HG02885 (cell line): ENCODE measurements around the gene NMUR1.

Experiments used
- ATAC-seq: cut with Tn5 transposase; IDR thresholded peaks from one replicate; pipeline ENCODE4 v1.9.1; 2021; ENCODE audit warnings: mild to moderate bottlenecking; ENCODE audit not compliant: unreplicated experiment, poor library complexity

The NMUR1 gene

GRCh38 chr2:231494669-231495068 is 35.6 kb downstream of the NMUR1 start:
- ATAC-seq: no peak

- no peak for ATAC-seq
These were observed 39.4 kb downstream of the NMUR1 start for GRCh38 chr2:231490801-231491200.

- ATAC-seq: no peak
These were observed 40.3 kb downstream of the NMUR1 start for GRCh38 chr2:231489990-231490389.

GRCh38 chr2:231488331-231488730 is 41.9 kb downstream of the NMUR1 start:
- no peak for ATAC-seq

- no peak for ATAC-seq
These were observed 43.2 kb downstream of the NMUR1 start for GRCh38 chr2:231486851-231487596.

GRCh38 chr2:231483398-231484329 is 46.6 kb downstream of the NMUR1 start:
- no peak for ATAC-seq

- no peak for ATAC-seq
These were observed 47.3 kb downstream of the NMUR1 start for GRCh38 chr2:231482806-231483391.

GRCh38 chr2:231480781-231481180 is 49.5 kb downstream of the NMUR1 start:
- ATAC-seq: no peak

GRCh38 chr2:231479455-231479854 is 50.8 kb downstream of the NMUR1 start:
- no peak for ATAC-seq

GRCh38 chr2:231476920-231477319 is 53.3 kb downstream of the NMUR1 start:
- ATAC-seq: no peak

- no peak for ATAC-seq
These were observed 54.3 kb downstream of the NMUR1 start for GRCh38 chr2:231475965-231476364.
